HG03159 (cell line): ENCODE measurements around the gene MRPS17.
"Not testable (repeated sequence)": the region's sequence is repeated elsewhere in the genome, so short reads cannot be mapped to it uniquely, and the experiment has no call there.

ENCODE experiments used
- ATAC-seq: cut with Tn5 transposase; IDR thresholded peaks from one replicate; pipeline ENCODE4 v1.9.1; 2021; ENCODE audit warnings: mild to moderate bottlenecking, moderate library complexity; ENCODE audit not compliant: unreplicated experiment

The MRPS17 gene

DNA sequence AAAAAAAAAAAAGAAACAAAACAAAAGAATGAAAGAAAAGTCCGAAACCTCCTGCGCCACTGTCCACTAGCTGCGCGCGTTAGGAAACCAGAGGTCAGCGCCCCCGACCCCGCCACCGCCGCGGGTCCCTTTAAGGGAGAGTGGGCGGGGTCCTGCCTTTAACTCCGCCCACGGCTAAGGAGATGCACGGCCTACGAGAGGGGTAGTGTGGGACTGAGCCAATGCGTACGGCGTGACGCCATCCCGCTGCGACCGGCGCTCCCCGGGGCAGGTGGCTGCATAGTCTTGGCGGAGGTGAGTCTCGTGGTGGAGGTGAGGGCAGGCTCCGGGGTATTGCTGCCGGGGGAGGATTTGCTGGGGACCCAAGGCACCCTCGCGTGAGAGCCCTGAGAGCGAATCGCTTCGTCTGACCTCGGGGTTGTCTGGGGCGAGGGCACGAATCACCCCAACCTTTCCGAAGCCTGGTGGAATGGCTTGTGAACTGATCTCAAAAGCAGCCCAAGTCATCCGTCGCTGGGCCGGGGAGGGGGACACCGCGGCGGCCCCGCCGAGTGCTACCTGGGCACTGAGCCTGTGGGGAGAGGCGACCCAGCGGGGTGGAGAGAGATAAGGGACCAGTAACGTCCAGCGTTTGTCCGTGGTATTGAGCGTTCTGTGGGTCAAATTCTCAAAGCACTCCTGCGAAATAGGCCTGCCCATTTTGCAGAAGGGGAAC, at the start of gene MRPS17:
Gene MRPS17 (plus strand): TSS at position 241 of the 715 bp plus-strand sequence. CDS start 1,319 bp downstream, outside the sequence.
- ATAC-seq: peak; percentile 100

DNA sequence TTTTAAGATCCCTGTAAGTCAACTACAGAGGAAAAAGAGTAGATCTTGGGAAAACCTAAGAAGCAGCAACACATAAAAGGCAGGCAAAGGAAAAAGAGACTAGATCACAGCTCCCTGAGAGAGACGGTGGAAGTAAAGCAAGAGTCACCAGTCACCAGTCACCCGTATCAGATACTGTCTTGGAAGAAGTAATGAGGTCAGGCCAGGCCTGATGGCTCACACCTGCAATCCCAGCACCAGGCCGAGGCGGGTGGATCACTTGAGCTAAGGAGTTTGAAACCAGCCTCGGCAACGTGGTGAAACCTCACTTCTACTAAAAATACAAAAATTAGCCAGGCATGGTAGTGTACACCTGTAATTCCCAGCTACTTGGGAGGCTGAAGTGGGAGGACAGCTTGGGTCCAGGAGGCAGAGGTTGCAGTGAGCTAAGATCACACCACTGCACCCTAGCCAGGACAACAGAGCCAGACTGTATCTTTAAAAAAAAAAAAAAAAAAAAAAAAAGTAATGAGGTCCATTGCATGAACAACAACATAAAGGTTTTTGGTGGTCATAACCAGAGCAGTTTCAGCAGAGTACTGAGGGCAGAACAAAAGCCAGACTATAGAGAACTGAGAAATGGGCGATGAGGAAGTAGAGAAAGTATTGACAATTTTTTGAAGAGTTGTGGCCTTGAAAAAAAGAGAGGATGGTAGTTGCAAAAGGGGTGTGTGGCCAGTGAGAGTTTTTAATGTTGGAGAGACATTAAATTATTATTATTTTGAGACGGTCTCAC, 47.5 kb upstream of the MRPS17 start:
- ATAC-seq: peak; percentile 99

DNA sequence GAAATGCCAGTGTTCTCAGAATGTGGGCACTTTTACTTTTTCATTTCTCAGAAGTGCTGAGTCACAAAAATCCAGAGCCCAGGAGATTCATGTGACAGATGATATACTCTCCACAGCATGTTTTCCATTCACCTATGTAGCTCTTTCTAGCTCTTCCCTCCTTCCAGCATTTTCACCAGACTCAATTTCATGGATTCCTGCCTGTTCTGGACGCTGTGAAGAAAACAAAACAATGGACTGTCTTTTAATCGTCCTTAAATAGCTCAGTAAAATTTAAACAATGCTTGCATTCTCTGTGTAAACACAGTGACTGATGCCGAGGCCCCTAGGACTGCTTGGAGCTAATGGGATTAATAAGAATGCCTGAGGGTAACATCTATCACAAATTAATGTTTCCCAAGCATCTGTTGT, 38.9 kb upstream of the MRPS17 start:
- ATAC-seq: no peak

GRCh38 chr7:55917771-55918170, 33.9 kb upstream of the MRPS17 start:
- no peak for ATAC-seq

DNA sequence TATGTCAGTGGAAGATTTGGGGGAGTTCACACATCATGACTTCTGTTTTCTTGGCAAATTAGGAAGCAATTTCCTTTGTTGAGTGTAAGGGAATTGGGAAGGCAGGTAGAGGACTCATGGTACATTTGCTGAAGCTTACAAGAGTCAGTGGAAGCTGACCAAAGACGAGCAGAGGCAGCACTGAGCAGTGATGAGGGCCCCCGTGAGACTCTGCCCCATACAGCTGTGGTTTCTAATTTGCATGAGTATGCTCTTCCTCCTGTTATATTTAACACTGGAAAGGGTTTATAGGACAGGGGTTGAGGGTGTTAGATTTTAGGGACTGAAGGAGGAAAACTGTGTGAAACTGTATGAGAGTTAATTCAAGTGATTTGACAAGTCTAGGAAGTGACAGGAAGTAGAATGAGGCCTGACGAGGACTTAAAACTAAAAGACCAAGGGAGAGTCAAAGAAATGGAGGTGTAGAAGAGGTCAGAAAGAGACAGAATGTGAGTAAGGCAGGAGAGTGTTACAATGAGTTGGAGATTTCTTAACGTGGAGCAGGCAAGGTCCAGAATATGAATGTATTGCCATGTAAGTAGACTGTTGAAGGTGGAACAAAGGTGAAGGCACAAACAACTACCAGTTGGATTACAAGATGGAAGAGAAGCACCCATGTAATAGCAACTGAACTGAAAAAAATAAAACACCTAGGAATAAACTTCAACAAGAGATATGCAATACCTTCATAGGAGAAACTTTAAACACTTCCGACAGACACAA, 23.5 kb upstream of the MRPS17 start:
- ATAC-seq: no peak

- no peak for ATAC-seq
Observed at GRCh38 chr7:55931421-55932151, 20.1 kb upstream of the MRPS17 start.

DNA sequence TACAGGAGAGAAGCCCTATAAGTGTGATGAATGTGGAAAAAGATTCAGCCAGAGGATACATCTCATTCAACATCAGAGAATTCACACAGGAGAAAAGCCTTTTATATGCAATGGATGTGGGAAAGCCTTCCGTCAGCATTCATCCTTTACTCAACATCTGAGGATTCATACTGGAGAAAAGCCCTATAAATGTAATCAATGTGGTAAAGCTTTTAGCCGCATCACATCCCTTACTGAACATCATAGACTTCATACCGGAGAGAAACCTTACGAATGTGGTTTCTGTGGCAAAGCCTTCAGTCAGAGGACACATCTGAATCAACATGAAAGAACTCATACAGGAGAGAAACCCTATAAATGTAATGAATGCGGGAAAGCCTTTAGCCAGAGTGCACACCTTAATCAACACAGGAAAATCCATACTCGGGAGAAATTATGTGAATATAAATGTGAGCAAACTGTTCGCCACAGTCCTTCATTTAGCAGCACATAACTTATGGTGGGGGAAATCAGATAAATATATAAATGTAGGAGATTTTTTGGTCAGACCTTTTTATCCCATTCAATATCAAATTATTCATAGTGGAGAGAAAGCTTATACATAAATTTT, 12.1 kb upstream of the MRPS17 start:
- no peak for ATAC-seq

DNA sequence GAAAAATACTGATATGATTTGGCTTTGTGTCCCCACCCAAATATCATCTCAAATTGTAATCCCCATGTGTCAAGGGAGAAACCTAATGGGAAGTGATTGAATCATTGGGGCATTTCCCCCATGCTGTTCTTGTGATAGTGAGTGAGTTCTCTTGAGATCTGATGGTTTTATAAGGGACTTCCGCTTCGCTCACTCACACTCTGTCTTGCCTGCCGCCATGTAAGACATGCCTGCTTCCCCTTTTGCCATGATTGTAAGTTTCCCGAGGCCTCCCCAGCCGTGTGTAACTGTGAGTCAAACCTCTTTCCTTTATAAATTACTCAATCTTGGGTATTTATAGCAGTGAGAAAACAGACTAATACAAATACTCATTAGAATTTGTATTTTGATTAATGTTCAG, 5.1 kb upstream of the MRPS17 start:
- ATAC-seq: no peak

GRCh38 chr7:55952352-55952671, 635 bp downstream of the MRPS17 start:
- not testable (repeated sequence) for ATAC-seq

- ATAC-seq: no peak
Observed at GRCh38 chr7:55953707-55954475, 2.2 kb downstream of the MRPS17 start.

DNA sequence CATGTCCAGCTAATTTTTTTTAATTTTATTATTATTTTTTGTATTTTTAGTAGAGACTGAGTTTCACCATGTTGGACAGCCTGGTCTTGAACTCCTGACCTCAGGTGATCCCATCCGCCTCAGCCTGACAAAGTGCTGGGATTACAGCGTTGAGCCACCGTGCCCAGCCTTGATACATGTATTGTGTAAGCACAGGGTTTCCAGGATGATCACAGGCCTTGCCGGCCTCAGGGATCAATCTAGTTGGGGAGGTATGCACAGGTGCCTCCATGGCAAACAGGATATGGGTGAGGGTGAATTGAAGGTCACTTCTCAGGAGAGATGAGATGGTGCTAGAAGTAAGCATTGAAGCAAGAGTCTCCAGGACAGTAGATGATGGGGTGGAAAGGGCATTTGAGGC, 5.5 kb downstream of the MRPS17 start:
- ATAC-seq: no peak

- no peak for ATAC-seq
Observed at GRCh38 chr7:55962014-55962413, 10.3 kb downstream of the MRPS17 start.

- ATAC-seq: no peak
Observed at GRCh38 chr7:55963584-55964168, 12.0 kb downstream of the MRPS17 start.

DNA sequence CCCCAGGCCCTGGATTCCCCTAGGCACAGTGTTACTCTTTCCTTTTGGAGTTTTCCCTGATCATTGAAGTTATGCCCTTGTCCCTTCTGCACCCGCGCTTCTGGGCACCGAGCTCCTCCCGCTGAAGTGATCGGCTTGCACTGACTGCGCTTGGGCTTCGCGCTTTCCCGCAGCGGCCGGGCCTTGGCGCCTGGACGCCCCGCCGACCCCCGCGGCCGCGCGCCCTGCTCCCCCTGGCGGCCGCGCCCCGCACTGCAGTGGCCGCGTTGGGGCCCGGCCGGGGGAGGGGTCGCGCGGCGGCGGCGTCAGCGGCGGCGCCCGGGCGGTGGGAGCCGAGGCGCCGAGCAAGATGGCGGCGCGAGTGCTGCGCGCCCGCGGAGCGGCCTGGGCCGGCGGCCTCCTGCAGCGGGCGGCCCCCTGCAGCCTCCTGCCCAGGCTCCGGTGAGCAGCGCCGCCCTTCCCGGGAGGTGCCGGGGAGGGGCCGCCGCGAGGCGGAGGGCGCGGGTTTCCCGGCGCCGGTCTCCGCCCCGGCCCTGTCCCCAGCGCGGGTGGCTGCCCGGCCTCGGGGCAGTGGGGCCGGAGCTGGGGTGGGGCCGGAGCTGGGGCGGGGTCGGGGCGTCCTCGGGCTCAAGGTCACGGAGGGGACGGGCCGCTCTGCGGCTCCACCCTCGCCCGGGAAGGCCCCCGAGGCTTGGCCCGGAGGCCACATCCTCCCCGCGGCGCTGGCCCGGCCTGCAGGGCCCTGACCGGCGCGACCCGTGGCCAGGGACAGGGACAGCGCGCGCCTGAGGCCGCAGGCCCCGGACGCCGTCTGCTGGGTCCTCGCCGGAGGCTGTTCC, 12.8 kb downstream of the MRPS17 start, which contains the start of gene NIPSNAP2:
Gene NIPSNAP2 (plus strand): TSS at position 325 of the 839 bp plus-strand sequence. CDS start 25 bp downstream, at position 350.
- ATAC-seq: peak; percentile 80

DNA sequence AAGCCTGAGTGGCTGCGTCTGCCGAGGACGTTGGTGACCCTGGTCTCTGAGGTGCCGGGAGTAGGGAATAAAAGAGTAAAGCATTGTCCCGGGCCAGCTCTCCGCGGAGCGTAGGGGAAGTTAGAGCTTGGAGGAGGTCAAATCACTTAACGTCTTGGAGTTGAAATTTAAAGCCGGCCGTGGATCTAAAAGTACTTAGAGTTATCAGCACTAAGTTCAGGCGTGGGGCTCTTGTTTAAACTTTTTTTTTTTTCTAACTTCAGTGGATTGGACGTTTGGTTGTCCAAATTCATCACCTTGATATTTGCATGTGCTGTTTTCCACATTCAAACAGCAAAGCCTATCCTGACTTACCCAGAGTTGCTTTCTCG, 13.4 kb downstream of the MRPS17 start:
- no peak for ATAC-seq

GRCh38 chr7:55965805-55966421, 14.2 kb downstream of the MRPS17 start:
- no peak for ATAC-seq

DNA sequence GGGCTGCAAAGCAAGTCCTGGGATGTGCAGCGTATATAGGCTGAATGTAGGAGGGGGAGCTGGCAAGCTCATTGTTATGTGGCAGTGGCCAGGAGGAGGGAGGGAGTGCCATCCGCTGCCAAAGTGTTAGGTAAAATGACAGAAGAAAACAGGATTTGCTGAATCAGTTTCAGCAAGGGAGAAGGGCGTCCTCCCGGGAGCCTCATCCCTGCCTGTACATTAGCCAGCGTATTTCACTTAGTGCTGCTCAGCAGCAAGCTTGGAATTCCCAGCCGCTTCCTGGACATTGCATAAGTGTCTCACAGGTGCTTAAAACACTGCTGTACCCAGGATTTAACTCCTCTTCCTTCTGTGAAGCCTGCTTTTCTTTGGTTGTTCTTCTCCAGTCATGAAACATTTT, 15.2 kb downstream of the MRPS17 start:
- ATAC-seq: no peak

DNA sequence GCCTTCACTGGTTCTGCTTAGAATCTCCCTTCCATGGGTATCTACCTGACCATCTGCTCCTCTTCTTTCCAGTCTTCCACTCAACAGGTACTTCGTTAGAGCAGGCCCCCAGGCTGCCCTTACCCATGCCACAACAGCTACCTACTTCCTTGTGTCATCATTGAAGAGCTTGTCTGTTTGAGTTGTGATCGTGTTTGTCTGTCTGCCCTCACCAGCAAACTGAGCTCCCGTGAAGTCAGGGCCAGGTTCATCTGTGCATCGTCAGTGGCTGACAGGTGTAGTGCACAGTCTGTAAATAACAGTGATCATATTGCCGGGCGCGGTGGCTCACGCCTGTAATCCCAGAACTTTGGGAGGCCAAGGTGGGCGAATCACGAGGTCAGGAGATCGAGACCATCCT, 17.7 kb downstream of the MRPS17 start:
- ATAC-seq: no peak
